ENCODE data around the gene TSPAN14. TPM values are rescaled to one million over a fixed set of nuclear protein-coding genes. Genes with fewer than 3 reads are reported as not detected.
"Not testable (repeated sequence)": the region's sequence is repeated elsewhere in the genome, so short reads cannot be mapped to it uniquely, and the experiment has no call there.

Gene TSPAN14
- total RNA-seq, 1 experiment from 2014 or later: 92.5 TPM

- in situ Hi-C loops (cut with HindIII; ENCODE audit: low pct_unique_long_range_greater_than_20kb, low sequenced_read_pairs): no loop called here
- DNase-seq (ENCODE audit: low read depth): no peak
Measured at GRCh38 chr10:80528185-80528700, 74.1 kb downstream of the TSPAN14 start.

GRCh38 chr10:80528901-80529300 is 74.8 kb downstream of the TSPAN14 start:
- in situ Hi-C loops (cut with HindIII; ENCODE audit: low pct_unique_long_range_greater_than_20kb, low sequenced_read_pairs): no loop called here
- DNase-seq (ENCODE audit: low read depth): no peak

- in situ Hi-C loops (cut with HindIII; ENCODE audit: low pct_unique_long_range_greater_than_20kb, low sequenced_read_pairs): no loop called here
- DNase-seq (ENCODE audit: low read depth): no peak
Measured at GRCh38 chr10:80529604-80530003, 75.5 kb downstream of the TSPAN14 start.

GRCh38 chr10:80530251-80530650 is 76.1 kb downstream of the TSPAN14 start:
- no peak for DNase-seq (ENCODE audit: low read depth)
- in situ Hi-C loops (cut with HindIII; ENCODE audit: low pct_unique_long_range_greater_than_20kb, low sequenced_read_pairs): no loop called here

GRCh38 chr10:80530816-80531215 is 76.7 kb downstream of the TSPAN14 start:
- DNase-seq (ENCODE audit: low read depth): no peak
- in situ Hi-C loops (cut with HindIII; ENCODE audit: low pct_unique_long_range_greater_than_20kb, low sequenced_read_pairs): no loop called here

GRCh38 chr10:80532571-80532970 is 78.5 kb downstream of the TSPAN14 start:
- no peak for DNase-seq (ENCODE audit: low read depth)
- in situ Hi-C loops (cut with HindIII; ENCODE audit: low pct_unique_long_range_greater_than_20kb, low sequenced_read_pairs): no loop called here

GRCh38 chr10:80534059-80534458 is 79.9 kb downstream of the TSPAN14 start:
- in situ Hi-C loops (cut with HindIII; ENCODE audit: low pct_unique_long_range_greater_than_20kb, low sequenced_read_pairs); DNase-seq (ENCODE audit: low read depth): not testable (repeated sequence)

- in situ Hi-C loops (cut with HindIII; ENCODE audit: low pct_unique_long_range_greater_than_20kb, low sequenced_read_pairs): not testable (repeated sequence)
Measured at GRCh38 chr10:80534646-80535045, 80.5 kb downstream of the TSPAN14 start.

GRCh38 chr10:80535671-80536360 is 81.7 kb downstream of the TSPAN14 start:
- no peak for DNase-seq (ENCODE audit: low read depth)
- in situ Hi-C loops (cut with HindIII; ENCODE audit: low pct_unique_long_range_greater_than_20kb, low sequenced_read_pairs): no loop called here

More at GRCh38 chr10:80534646-80535045, 80.5 kb downstream of the TSPAN14 start:
- not testable (repeated sequence) for DNase-seq (ENCODE audit: low read depth)

GRCh38 chr10:80536361-80536835 is 82.3 kb downstream of the TSPAN14 start:
- DNase-seq (ENCODE audit: low read depth): no peak
- in situ Hi-C loops (cut with HindIII; ENCODE audit: low pct_unique_long_range_greater_than_20kb, low sequenced_read_pairs): no loop called here

GRCh38 chr10:80537086-80537735 is 83.1 kb downstream of the TSPAN14 start:
- DNase-seq (ENCODE audit: low read depth): no peak

GRCh38 chr10:80537736-80538480 is 83.8 kb downstream of the TSPAN14 start, which contains the start of gene SH2D4B:
Gene SH2D4B, plus strand, starts transcription at chr10:80537902. Its CDS starts 430 bp downstream, at chr10:80538332.
- in situ Hi-C loops (cut with HindIII; ENCODE audit: low pct_unique_long_range_greater_than_20kb, low sequenced_read_pairs): no loop called here
- no peak for DNase-seq (ENCODE audit: low read depth)

More at GRCh38 chr10:80537086-80537735, 83.1 kb downstream of the TSPAN14 start:
- in situ Hi-C loops (cut with HindIII; ENCODE audit: low pct_unique_long_range_greater_than_20kb, low sequenced_read_pairs): no loop called here

- in situ Hi-C loops (cut with HindIII; ENCODE audit: low pct_unique_long_range_greater_than_20kb, low sequenced_read_pairs): no loop called here
- no peak for DNase-seq (ENCODE audit: low read depth)
Measured at GRCh38 chr10:80538481-80539185, 84.5 kb downstream of the TSPAN14 start.

- in situ Hi-C loops (cut with HindIII; ENCODE audit: low pct_unique_long_range_greater_than_20kb, low sequenced_read_pairs): no loop called here
- no peak for DNase-seq (ENCODE audit: low read depth)
Measured at GRCh38 chr10:80539421-80540031, 85.4 kb downstream of the TSPAN14 start.

- in situ Hi-C loops (cut with HindIII; ENCODE audit: low pct_unique_long_range_greater_than_20kb, low sequenced_read_pairs): no loop called here
- no peak for DNase-seq (ENCODE audit: low read depth)
Measured at GRCh38 chr10:80540136-80540535, 86.0 kb downstream of the TSPAN14 start.

- in situ Hi-C loops (cut with HindIII; ENCODE audit: low pct_unique_long_range_greater_than_20kb, low sequenced_read_pairs): no loop called here
- DNase-seq (ENCODE audit: low read depth): no peak
Measured at GRCh38 chr10:80540618-80540980, 86.5 kb downstream of the TSPAN14 start.

GRCh38 chr10:80540981-80541750 is 87.1 kb downstream of the TSPAN14 start:
- no peak for DNase-seq (ENCODE audit: low read depth)
- in situ Hi-C loops (cut with HindIII; ENCODE audit: low pct_unique_long_range_greater_than_20kb, low sequenced_read_pairs): no loop called here
